GM21423 (cell line): ENCODE measurements around the gene ABCB9.

Experiments
- ATAC-seq: cut with Tn5 transposase; IDR thresholded peaks from one replicate; pipeline ENCODE4 v1.9.1; 2021; ENCODE audit warnings: mild to moderate bottlenecking, moderate library complexity; ENCODE audit not compliant: unreplicated experiment

The ABCB9 gene

GRCh38 chr12:122884091-122884826 is 82.0 kb downstream of the ABCB9 start:
- no peak for ATAC-seq

DNA sequence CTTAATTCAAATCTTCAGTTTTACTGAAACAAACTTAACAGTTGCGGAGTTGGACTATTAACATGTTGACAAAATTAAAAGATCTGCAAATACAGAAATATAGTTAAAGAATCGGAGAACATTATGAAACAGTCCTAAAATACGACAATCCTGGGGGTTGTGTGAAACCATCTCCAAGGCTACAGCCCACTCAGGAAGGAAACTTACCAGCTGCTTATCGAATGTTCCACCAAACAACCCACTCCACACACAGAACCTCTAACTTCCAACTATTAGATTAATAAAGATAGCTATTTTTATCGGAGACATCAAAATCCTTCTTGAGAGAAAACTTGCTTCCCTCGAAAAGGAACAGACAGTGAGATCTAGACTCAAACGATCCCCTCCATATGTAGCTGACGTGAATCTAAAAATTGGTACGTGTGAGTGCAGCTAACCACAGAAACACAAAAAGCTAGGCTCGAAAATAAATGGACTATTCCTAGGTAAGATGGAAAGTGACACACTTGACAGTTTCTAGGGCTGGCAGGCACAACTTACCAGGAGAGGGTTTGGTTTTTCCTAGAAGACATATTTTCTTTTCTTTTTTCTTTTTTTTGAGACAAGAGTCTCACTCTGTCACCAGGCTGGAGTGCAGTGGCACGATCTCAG is 83.2 kb downstream of the ABCB9 start:
- ATAC-seq = no peak

- ATAC-seq = no peak
Measured at GRCh38 chr12:122880668-122881067, 85.6 kb downstream of the ABCB9 start.

DNA sequence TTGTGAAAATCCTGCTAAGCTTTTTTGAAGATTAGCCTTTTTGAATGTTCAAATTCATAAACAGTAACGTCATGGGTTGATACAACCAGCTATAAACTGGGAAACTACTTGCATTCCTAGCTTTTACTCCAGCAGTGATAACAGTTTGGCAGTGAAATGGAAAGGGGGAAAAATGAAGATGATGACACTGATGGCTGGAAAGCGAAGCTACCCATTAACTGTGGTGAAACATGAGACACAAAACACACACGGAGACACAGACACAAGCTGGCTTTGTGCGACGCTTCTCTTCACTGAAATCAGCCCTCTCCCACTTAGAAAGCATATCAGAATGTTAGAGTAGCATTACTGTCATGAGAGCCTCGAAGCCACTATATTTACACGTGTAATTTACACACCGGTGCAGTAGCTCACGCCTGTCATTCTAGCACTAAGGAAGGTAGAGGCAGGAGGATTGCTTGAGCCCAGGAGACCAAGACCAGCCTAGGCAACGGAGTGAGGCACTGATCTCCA is 86.1 kb downstream of the ABCB9 start:
- no peak for ATAC-seq
